Endothelial cell of umbilical vein (primary cell): ENCODE results near the gene FAXDC2. TPM values are rescaled to one million over a fixed set of nuclear protein-coding genes. Genes with fewer than 3 reads are reported as not detected.

ENCODE experiments used
- BruUV-seq: library from RNA; stranded (reverse); fragments of 400-500 nt; replicated peaks from 2 replicates; lab custom pipeline; 2021; lab: Mats Ljungman, UMichigan
- CTCF ChIA-PET: fragments of 300-600, 350-600 bp; sonication (Branson Sonifier 250); formaldehyde crosslinking; loops from one replicate; lab custom pipeline; 2021; ENCODE audit warnings: antibody characterized with exemption, inconsistent platforms; lab: Charles Lee
- POLR2A ChIA-PET: fragments of 300-600, 350-600 bp; sonication (Branson Sonifier 250); formaldehyde crosslinking; loops from one replicate; lab custom pipeline; 2021; ENCODE audit warnings: antibody characterized with exemption, inconsistent platforms; lab: Charles Lee
- DNase-seq: peaks from one replicate; pipeline ENCODE4 v3.0.0-alpha.2; 2011; ENCODE audit warnings: low read depth, low spot score
- FAIRE-seq: peaks from 2 replicates; lab custom pipeline; 2011; peaks lifted over from hg19 to GRCh38; lab: Jason Lieb, UNC
- H2AFZ ChIP-seq: 2 replicates; pipeline ENCODE4 v1.6.0; 2012; ENCODE audit warnings: low read depth, low read length, control low read depth, inconsistent platforms
- H3K27ac ChIP-seq: 2 replicates; pipeline ENCODE4 v1.5.1; 2011; ENCODE audit warnings: low read depth, mild to moderate bottlenecking, control low read depth, low read length, moderate library complexity; ENCODE audit not compliant: insufficient read depth
- H3K27me3 ChIP-seq, 2 experiments: 2 replicates each; pipeline versions ENCODE4 v1.6.0 to v1.6.1; 2011; ENCODE audit warnings: low read length in 2 of 2, mixed read lengths in 1 of 2; ENCODE audit not compliant: control insufficient read depth in 2 of 2, insufficient read depth in 2 of 2
- H3K36me3 ChIP-seq, 2 experiments: 2 replicates in 1 of 2; 3 replicates in 1 of 2; pipeline ENCODE4 v1.5.1; 2011; ENCODE audit warnings: low read length in 2 of 2, mild to moderate bottlenecking in 1 of 2, moderate library complexity in 1 of 2; ENCODE audit not compliant: control insufficient read depth in 2 of 2, insufficient read depth in 2 of 2; ENCODE audit errors: extremely low read depth in 1 of 2
- H3K4me1 ChIP-seq: 3 replicates; pipeline ENCODE4 v1.5.1; 2011; ENCODE audit warnings: mild to moderate bottlenecking, low read length; ENCODE audit not compliant: control insufficient read depth, insufficient read depth; ENCODE audit errors: extremely low read depth
- H3K4me2 ChIP-seq: 2 replicates; pipeline ENCODE4 v1.6.1; 2011; ENCODE audit warnings: low read length, control low read depth, mixed read lengths; ENCODE audit not compliant: insufficient read depth
- H3K4me3 ChIP-seq, 3 experiments: fragments of 200-600 bp in 1 of 3; sonication (generic), shearing (Covaris generic) in 1 of 3; replicated peaks in 1 of 3; 2 replicates each; pipeline ENCODE4 v1.5.1; 2011 to 2016; ENCODE audit warnings: control low read depth in 3 of 3, low read length in 3 of 3, mild to moderate bottlenecking in 2 of 3, inconsistent platforms in 1 of 3, low read depth in 1 of 3, moderate library complexity in 1 of 3; ENCODE audit not compliant: insufficient read depth in 1 of 3
- H3K79me2 ChIP-seq: 2 replicates; pipeline ENCODE4 v1.6.0; 2012; ENCODE audit warnings: low read length, inconsistent platforms; ENCODE audit not compliant: control insufficient read depth, insufficient read depth
- H3K9ac ChIP-seq: replicated peaks from 2 replicates; pipeline ENCODE3; 2011; ENCODE audit warnings: low read length, control low read depth; ENCODE audit not compliant: insufficient read depth; ENCODE audit errors: extremely low read depth
- H3K9me1 ChIP-seq: replicated peaks from 3 replicates; pipeline ENCODE4 v1.6.0; 2011; ENCODE audit warnings: mild to moderate bottlenecking, low read length; ENCODE audit not compliant: control insufficient read depth, insufficient read depth; ENCODE audit errors: extremely low read depth
- H3K9me3 ChIP-seq: replicated peaks from 2 replicates; pipeline ENCODE4 v1.5.1; 2012; ENCODE audit warnings: low read length, inconsistent platforms; ENCODE audit not compliant: control insufficient read depth, insufficient read depth
- H4K20me1 ChIP-seq: replicated peaks from 2 replicates; pipeline ENCODE3; 2011; ENCODE audit warnings: mild to moderate bottlenecking, low read length; ENCODE audit not compliant: control insufficient read depth, insufficient read depth; ENCODE audit errors: extremely low read depth
- EZH2 ChIP-seq: IDR thresholded peaks from 2 replicates; pipeline ENCODE4 v1.6.1; 2012; ENCODE audit warnings: borderline replicate concordance, low read depth, mild to moderate bottlenecking, moderate library complexity, low read length, inconsistent platforms; ENCODE audit not compliant: severe bottlenecking
- FOS ChIP-seq: IDR thresholded peaks from 2 replicates; pipeline ENCODE4 v1.6.1; 2011; ENCODE audit warnings: mild to moderate bottlenecking, low read length, moderate library complexity, borderline replicate concordance; ENCODE audit not compliant: insufficient read depth
- GATA2 ChIP-seq: IDR thresholded peaks from 2 replicates; pipeline ENCODE4 v1.7.0; 2011; ENCODE audit warnings: low read depth, mild to moderate bottlenecking, moderate library complexity, mixed read lengths, low read length; ENCODE audit not compliant: insufficient read length, insufficient read depth
- MAX ChIP-seq: IDR thresholded peaks from 2 replicates; pipeline ENCODE4 v1.6.1; 2011; ENCODE audit not compliant: insufficient read depth, insufficient read length
- POLR2AphosphoS5 ChIP-seq: IDR thresholded peaks from 2 replicates; pipeline ENCODE4 v1.6.1; 2012; ENCODE audit warnings: low read depth, mild to moderate bottlenecking, control low read depth, low read length, moderate library complexity; ENCODE audit not compliant: insufficient read depth
- dilution Hi-C: fragments of 300-500 bp; cut with MboI; formaldehyde crosslinking; loops from one replicate; pipeline ENCODE4 v1.15.0; 2019; ENCODE audit warnings: low sequenced_read_pairs; ENCODE audit not compliant: extremely low pct_ligation_motif_present
- intact Hi-C: fragments of 100-400 bp; cut with micrococcal nuclease; formaldehyde crosslinking; loops from one replicate; pipeline ENCODE4 v1.10.0; 2022
- polyA plus RNA-seq, 4 experiments: library from polyadenylated mRNA; depleted of rRNA in 3 of 4; stranded (reverse) in 3 of 4; unstranded in 1 of 4; fragments of >200 nt; gene quantifications; 2 replicates each; pipeline versions ENCODE4 v1.2.1 to v1.2.3, GENCODE V29; 2011 to 2012; ENCODE audit warnings: missing spikeins in 1 of 4
- total RNA-seq: library from RNA; stranded (reverse); gene quantifications from 2 replicates; pipeline ENCODE4 v1.2.3, GENCODE V29; 2021
- TF ChIP-seq, protein P1 (sequence below), 2 donors: IDR thresholded peaks; 1 replicate in 1 of 2; 2 replicates in 1 of 2; pipeline ENCODE4 v1.5.1; 2011; ENCODE audit warnings: low read length in 2 of 2, mild to moderate bottlenecking in 2 of 2, moderate library complexity in 2 of 2, control low read depth in 1 of 2, inconsistent platforms in 1 of 2, low read depth in 1 of 2; ENCODE audit not compliant: insufficient read depth in 1 of 2; ENCODE audit errors: extremely low read depth in 1 of 2

FAXDC2 gene
- total and polyA plus RNA-seq, 2 donors (not counting 3 experiments of a cell fraction or from before 2014, with no cell fraction given): 8.3 to 12.0 TPM

DNA sequence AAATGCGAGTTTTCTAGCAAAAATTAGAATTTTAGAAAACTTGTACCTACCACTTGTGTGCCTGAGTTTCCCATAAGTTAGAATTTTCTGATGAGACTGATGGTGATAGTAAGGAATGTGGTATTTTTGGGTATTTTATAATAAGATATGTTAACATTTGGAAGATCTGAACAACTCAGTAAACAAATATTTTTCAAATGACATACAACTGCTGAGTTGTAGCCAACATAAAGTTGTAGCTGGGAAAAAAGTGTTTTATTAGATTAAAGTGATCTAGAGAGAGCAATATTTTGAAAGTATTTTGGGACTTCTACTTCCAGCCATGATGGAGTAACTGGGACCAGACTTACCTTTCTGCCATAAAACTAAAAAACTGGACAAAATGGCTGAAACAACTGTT lies 49.7 kb upstream of the FAXDC2 start:
- Histone ChIP-seq H3K79me2 (no peaks in the 10 kb centered on the region), H3K9me3 (no peaks in the 10 kb centered on the region), H3K4me2 (no peak overlapping the region), H3K9ac (no peak overlapping the region), H3K4me3 (no peak overlapping the region), H2AFZ (no peak overlapping the region), H3K9me1 (no peaks in the 10 kb centered on the region), H3K27me3 (no peaks in the 10 kb centered on the region), H4K20me1 (no peaks in the 10 kb centered on the region), H3K36me3 (peaks cover 24 to 25% of the 10 kb centered on the region in 2 experiments), H3K4me1 (no peaks in the 10 kb centered on the region), H3K27ac (no peak overlapping the region)
- ChIA-PET CTCF (interaction anchor here (0.9 to 1.3 kb wide), 3 partner anchors 10 to 18 kb away, joined by 3 to 4 read pairs (median 4); no protein-coding TSS in a partner anchor), POLR2A (no interaction called here)
- FAIRE-seq (no peak), DNase-seq (no peak)
- TF ChIP-seq EZH2 (no peak), FOS (no peak), MAX (no peak), GATA2 (no peak), POLR2AphosphoS5 (no peak)
- TF ChIP-seq, protein P1, sequence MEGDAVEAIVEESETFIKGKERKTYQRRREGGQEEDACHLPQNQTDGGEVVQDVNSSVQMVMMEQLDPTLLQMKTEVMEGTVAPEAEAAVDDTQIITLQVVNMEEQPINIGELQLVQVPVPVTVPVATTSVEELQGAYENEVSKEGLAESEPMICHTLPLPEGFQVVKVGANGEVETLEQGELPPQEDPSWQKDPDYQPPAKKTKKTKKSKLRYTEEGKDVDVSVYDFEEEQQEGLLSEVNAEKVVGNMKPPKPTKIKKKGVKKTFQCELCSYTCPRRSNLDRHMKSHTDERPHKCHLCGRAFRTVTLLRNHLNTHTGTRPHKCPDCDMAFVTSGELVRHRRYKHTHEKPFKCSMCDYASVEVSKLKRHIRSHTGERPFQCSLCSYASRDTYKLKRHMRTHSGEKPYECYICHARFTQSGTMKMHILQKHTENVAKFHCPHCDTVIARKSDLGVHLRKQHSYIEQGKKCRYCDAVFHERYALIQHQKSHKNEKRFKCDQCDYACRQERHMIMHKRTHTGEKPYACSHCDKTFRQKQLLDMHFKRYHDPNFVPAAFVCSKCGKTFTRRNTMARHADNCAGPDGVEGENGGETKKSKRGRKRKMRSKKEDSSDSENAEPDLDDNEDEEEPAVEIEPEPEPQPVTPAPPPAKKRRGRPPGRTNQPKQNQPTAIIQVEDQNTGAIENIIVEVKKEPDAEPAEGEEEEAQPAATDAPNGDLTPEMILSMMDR (IDR thresholded peaks at IDR 0.05; ENCODE audit: extremely low read depth in 1 of 2, insufficient read depth in 1 of 2, low read depth in 1 of 2, low read length in 2 of 2): no peak
- dilution Hi-C loops: no loop called here
- no TSS peak for BruUV-seq
- intact Hi-C loops: no loop called here
